Skeletal muscle tissue (tissue), 4 donors: Measurements from ENCODE around the gene PRPF40A. TPM values are rescaled to one million over a fixed set of nuclear protein-coding genes. Genes with fewer than 3 reads are reported as not detected.
"Not testable (repeated sequence)": the region's sequence is repeated elsewhere in the genome, so short reads cannot be mapped to it uniquely, and the experiment has no call there.

Experiments
- H3K27ac ChIP-seq: one replicate; pipeline ENCODE4 v1.7.0; 2013; ENCODE audit warnings: mild to moderate bottlenecking, low read depth, low read length, inconsistent platforms
- H3K27me3 ChIP-seq, 3 donors: one replicate each; pipeline ENCODE4 v1.7.0; 2013; ENCODE audit warnings: low read length in 3 of 3; ENCODE audit not compliant: control insufficient read depth in 3 of 3, insufficient read depth in 3 of 3
- H3K36me3 ChIP-seq, 3 donors: one replicate each; pipeline ENCODE4 v1.7.0; 2013; ENCODE audit warnings: low read length in 3 of 3; ENCODE audit not compliant: control insufficient read depth in 3 of 3, insufficient read depth in 3 of 3
- H3K4me1 ChIP-seq, 3 donors: one replicate each; pipeline ENCODE4 v1.7.0; 2013; ENCODE audit warnings: low read length in 3 of 3, mild to moderate bottlenecking in 3 of 3; ENCODE audit not compliant: control insufficient read depth in 3 of 3, insufficient read depth in 3 of 3
- H3K4me3 ChIP-seq, 3 donors: one replicate each; pipeline ENCODE4 v1.7.0; 2013; ENCODE audit warnings: low read length in 3 of 3
- H3K9ac ChIP-seq, 3 donors: one replicate each; pipeline ENCODE4 v1.7.0; 2013; ENCODE audit warnings: low read length in 3 of 3, mild to moderate bottlenecking in 3 of 3, moderate library complexity in 2 of 3, low read depth in 1 of 3
- H3K9me3 ChIP-seq, 3 donors: one replicate each; pipeline ENCODE4 v1.7.0; 2013; ENCODE audit warnings: low read length in 3 of 3; ENCODE audit not compliant: control insufficient read depth in 3 of 3
- total RNA-seq: library from RNA; depleted of rRNA; stranded (reverse); fragments of >200 nt; gene quantifications from one replicate; pipeline ENCODE4 v1.2.3, GENCODE V29; 2014
- donor health status: Osteomylitis.

PRPF40A gene
- total RNA-seq, 1 donor from 2014 or later: 34.4 TPM

DNA sequence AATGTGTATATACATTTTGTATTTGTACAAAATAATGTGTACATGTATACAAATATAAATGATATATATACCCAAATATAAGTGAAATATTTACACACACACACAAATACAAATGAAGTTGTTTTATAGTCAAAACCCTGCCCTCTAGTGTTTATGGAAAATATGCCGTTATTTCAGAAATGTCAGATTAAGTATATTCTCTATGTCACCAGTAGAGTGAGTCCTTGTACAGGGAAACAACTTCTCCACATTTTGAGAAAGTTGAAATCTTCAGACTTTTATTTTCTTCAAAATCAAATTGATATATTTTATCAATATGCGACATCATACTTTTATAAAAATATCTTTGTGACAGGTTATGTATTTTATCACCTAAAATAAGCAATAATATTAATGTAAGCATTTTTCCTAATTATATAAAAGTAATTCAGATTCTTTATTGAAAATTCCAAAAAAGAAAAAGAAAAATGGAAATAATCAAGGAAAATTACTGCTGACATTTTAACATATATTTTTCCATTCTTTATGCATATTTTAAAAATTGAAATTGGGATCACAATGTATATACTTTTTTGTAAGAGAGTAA lies 23.6 kb upstream of the PRPF40A start:
- H3K27ac ChIP-seq: no peak overlapping the region
- H3K4me1 ChIP-seq: no peaks in the 10 kb centered on the region
- no peak overlapping the region for H3K9ac ChIP-seq
- H3K36me3 ChIP-seq: peaks cover 0 to 10% (median 0%) of the 10 kb centered on the region in 3 donors
- no peaks in the 10 kb centered on the region for H3K9me3 ChIP-seq
- H3K4me3 ChIP-seq: no peak overlapping the region
- H3K27me3 ChIP-seq: no peaks in the 10 kb centered on the region

DNA sequence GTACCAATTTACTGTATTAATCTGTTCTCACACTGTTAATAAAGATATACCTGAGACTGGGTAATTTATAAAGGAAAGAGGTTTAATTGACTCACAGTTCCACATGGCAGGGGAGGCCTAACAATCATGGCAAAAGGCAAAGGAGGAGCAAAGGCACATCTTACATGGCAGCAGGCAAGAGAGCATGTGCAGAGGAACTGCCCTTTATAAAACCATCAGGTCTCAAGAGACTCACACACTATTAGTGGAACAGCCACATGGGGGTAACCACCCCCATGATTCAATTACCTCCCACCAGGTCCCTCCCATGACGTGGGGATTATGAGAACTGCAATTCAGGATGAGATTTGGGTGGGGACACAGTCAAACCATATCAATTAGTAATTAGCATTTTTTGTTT lies 22.4 kb upstream of the PRPF40A start:
- not testable (repeated sequence) for H3K4me3 ChIP-seq, H3K9me3 ChIP-seq, H3K9ac ChIP-seq, H3K4me1 ChIP-seq, H3K27ac ChIP-seq, H3K27me3 ChIP-seq
- H3K36me3 ChIP-seq: peaks cover 0 to 15% (median 0%) of the 10 kb centered on the region in 3 donors

DNA sequence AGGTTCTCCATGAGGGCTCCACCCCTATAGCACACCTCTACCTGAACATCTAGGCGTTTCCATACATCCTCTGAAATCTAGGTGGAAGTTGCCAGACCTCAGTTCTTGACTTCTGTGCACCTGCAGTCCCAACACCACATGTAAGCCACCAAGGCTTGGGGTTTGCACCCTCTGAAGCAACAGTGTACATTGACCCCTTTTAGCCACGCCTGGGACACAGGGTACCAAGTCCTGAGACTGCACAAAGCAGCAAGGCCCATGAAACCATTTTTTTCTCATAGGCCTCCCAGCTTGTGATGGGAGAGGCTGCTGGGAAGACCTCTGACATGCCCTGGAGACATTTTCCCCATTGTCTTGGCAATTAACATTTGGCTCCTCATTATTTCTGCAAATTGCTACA lies 21.2 kb upstream of the PRPF40A start:
- Histone ChIP-seq H3K9ac (no peak overlapping the region), H3K27ac (no peak overlapping the region), H3K9me3 (no peaks in the 10 kb centered on the region), H3K4me1 (no peaks in the 10 kb centered on the region), H3K4me3 (no peak overlapping the region), H3K36me3 (peaks cover 0 to 15% (median 0%) of the 10 kb centered on the region in 3 donors), H3K27me3 (no peaks in the 10 kb centered on the region)

DNA sequence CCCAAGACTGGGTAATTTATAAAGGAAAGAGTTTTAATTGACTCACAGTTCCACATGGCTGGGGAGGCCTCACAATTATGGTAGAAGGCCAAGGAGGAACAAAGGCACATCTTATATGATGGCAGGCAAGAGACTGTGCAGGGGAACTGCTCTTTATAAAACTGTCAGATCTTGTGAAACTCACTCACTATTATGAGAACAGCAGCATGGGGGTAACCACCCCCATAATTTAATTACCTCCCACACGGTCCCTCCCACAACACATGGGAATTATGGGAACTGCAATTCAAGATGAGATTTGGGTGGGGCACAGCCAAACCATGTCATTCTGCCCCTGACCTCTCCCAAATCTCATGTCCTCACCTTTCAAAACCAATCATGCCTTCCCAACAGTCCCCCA lies 20.2 kb upstream of the PRPF40A start:
- H3K4me1 ChIP-seq, H3K27ac ChIP-seq, H3K4me3 ChIP-seq, H3K9me3 ChIP-seq, H3K9ac ChIP-seq, H3K27me3 ChIP-seq: not testable (repeated sequence)
- peaks cover 0 to 15% (median 0%) of the 10 kb centered on the region in 3 donors for H3K36me3 ChIP-seq

DNA sequence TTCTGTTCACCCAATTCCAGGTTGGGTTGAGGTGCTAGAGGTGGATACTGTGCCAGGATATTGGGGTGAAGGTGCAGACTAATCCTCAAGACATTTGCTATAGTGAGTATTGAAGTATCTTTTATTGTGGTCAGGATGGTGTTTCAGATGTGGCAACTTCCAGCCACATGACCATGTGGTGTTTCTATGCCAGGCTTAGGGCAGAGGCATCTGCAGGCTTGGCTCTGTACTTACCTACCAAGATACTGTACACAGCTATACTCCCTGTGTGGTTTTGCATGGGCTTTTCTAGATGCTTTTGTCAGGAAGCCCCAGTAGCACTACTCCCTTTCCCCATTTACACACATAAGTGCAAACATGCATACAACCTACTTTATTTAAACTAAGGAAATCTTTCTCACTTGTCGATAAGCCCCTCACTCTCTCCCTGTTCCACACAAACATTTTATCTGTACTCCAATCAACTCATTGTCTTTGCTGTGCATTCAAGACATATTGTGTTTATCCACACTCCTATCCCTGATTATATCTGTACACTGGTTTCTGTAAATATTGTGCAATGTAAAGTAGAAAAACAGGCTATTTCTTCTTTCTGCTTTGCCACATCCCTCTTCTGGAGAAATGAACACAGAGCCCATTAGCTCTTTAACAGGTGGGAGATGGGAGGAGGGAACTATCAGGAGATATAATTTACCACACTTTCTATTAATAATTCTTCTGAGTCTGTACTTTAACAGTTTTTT lies 13.5 kb upstream of the PRPF40A start:
- no peak overlapping the region for H3K4me3 ChIP-seq
- peaks cover 0 to 4% (median 4%) of the 10 kb centered on the region in 3 donors for H3K4me1 ChIP-seq
- H3K9me3 ChIP-seq: no peaks in the 10 kb centered on the region
- no peaks in the 10 kb centered on the region for H3K27me3 ChIP-seq
- H3K27ac ChIP-seq: no peak overlapping the region
- peak overlapping the region in 1 of 3 donors; percentile 45 for H3K9ac ChIP-seq
- peaks cover 0 to 4% (median 0%) of the 10 kb centered on the region in 3 donors for H3K36me3 ChIP-seq

DNA sequence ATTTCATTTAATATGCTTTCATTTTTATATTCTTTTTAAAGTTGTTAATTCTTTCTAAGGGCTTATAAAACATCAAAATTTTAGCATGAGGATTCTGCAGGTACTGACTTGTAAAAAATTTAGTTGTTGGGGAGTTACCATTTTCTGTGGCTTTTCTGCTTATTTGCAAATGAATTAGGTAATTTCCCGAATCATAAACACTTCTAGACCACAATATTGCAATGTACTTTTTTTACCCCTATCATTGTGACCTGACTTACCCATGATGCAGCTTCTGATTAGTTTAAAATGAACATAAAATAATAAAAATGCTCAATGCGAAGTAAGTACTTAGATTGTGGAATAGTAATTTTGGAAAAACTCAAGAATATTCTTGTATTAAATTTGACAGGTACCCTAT lies 12.6 kb upstream of the PRPF40A start:
- no peak overlapping the region for H3K27ac ChIP-seq
- H3K27me3 ChIP-seq: no peaks in the 10 kb centered on the region
- H3K36me3 ChIP-seq: no peaks in the 10 kb centered on the region
- H3K4me1 ChIP-seq: peaks cover 0 to 4% (median 4%) of the 10 kb centered on the region in 3 donors
- H3K9ac ChIP-seq: no peak overlapping the region
- no peak overlapping the region for H3K4me3 ChIP-seq
- H3K9me3 ChIP-seq: no peaks in the 10 kb centered on the region

DNA sequence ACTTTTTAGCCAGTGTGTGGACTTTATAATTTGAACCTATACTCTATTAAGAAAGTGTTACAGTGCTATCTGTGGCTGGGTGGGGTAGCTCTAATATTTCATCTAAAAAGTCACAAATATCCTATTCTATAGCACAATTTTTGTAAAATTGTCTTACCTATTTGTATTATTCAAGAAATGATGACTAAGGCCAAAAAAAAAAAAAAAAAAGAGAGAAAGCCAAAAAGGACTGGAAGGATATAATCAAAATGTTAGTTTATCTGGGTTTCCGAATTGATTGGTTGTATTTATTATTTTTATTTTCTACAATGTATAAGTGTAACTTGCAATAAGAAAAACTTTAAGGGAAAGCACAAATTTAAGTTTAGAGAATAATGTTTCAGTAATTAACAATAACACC lies 6.7 kb upstream of the PRPF40A start:
- Histone ChIP-seq H3K36me3 (peaks cover 0 to 3% (median 0%) of the 10 kb centered on the region in 3 donors), H3K4me3 (no peak overlapping the region), H3K9ac (no peak overlapping the region), H3K27ac (no peak overlapping the region), H3K9me3 (no peaks in the 10 kb centered on the region), H3K27me3 (no peaks in the 10 kb centered on the region), H3K4me1 (peaks cover 8 to 14% (median 9%) of the 10 kb centered on the region in 3 donors)

DNA sequence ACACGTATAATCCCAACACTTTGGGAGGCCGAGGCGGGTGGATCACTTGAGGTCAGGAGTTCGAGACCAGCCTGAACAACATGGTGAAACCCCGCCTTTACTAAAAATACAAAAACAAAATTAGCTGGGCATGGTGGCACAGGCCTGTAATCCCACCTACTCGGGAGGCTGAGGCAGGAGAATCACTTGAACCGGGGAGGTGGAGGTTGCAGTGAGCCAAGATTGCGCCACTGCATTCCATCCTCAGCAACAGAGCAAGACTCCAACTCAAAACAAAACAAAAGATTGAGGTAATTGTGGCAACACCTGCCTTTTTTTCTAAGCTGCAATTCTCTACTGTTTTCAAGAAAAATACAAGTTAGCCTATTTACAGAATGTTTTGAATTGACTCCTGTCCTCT lies 5.4 kb upstream of the PRPF40A start:
- H3K4me3 ChIP-seq, H3K27ac ChIP-seq, H3K27me3 ChIP-seq, H3K36me3 ChIP-seq, H3K9ac ChIP-seq, H3K9me3 ChIP-seq: not testable (repeated sequence)
- peaks cover 8 to 14% (median 9%) of the 10 kb centered on the region in 3 donors for H3K4me1 ChIP-seq

DNA sequence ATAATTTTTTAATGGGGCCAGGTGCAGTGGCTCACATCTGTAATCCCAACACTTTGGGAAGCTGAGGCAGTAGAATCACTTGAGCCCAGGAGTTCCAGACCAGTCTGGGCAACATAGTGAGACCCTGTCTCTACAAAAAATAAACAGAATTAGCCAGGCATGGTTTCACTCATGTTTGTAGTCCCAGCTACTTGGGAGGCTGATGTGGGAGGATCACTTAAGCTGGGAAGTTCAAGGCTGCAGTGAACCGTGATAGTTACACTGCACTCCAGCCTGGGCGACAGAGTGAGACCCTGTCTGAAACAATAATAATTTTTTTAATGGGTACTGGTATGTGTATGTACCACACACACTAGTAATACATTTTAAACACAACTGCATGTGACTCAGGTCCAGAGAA lies 3.5 kb upstream of the PRPF40A start:
- Histone ChIP-seq H3K27me3 (no peaks in the 10 kb centered on the region), H3K4me1 (peaks cover 14 to 22% (median 22%) of the 10 kb centered on the region in 3 donors), H3K9ac (no peak overlapping the region), H3K4me3 (no peak overlapping the region), H3K27ac (no peak overlapping the region), H3K9me3 (no peaks in the 10 kb centered on the region), H3K36me3 (peaks cover 0 to 3% (median 3%) of the 10 kb centered on the region in 3 donors)

DNA sequence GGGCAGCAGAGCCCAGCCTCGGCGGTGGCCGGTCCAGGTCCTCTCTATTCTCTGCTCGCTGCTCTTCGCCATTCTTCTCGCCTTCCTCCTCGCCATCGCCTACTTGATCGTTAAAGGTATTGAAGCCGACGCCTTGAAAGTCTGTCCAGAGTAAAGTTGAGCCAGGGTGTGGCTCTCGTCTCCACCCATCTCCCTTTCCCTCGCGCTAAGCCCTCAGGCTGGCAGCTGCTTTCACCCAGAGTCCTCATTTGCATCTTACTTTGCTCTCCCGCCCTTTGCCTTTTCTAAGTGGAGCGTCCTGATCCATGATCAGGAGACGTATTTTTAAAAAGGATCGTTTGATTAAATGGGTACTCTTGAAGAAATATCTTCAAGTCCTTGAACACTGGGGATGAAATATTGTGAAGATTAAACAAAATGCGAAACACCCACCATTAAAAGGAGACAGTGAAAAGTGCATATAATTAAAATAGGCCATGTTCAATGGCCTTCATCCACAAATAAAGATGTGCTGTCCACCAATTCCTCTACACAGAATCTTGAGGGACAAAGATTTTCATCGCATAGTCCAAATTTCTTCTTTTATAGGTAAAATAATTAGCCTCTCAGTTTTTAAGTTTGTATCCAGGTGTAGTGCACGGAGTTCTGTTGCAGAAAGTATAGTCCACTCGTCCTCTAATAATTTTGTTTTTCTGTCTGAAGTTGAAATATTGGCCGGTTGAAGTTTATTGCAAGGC lies 1.8 kb upstream of the PRPF40A start:
- Histone ChIP-seq H3K27me3 (no peaks in the 10 kb centered on the region), H3K27ac (peak overlapping the region; percentile 99), H3K9ac (peak overlapping the region; percentile 95 to 100 (median 99)), H3K4me3 (peak overlapping the region; percentile 94 to 99 (median 97)), H3K36me3 (peaks cover 0 to 6% (median 3%) of the 10 kb centered on the region in 3 donors), H3K4me1 (peaks cover 18 to 28% (median 22%) of the 10 kb centered on the region in 3 donors), H3K9me3 (no peaks in the 10 kb centered on the region)
